Esophagus (tissue), 2 donors: ENCODE measurements around the gene CLEC14A. TPM values are rescaled to one million over a fixed set of nuclear protein-coding genes. Genes with fewer than 3 reads are reported as not detected.

ENCODE experiments used
- H3K27ac ChIP-seq, 2 donors: one replicate each; pipeline ENCODE4 v1.5.1; 2013; ENCODE audit warnings: low read depth in 2 of 2, mild to moderate bottlenecking in 2 of 2, inconsistent platforms in 1 of 2, low read length in 1 of 2, moderate library complexity in 1 of 2
- H3K27me3 ChIP-seq, 2 donors: one replicate each; pipeline ENCODE4 v1.6.1; 2013; ENCODE audit warnings: low read length in 2 of 2, control low read depth in 1 of 2, mild to moderate bottlenecking in 1 of 2; ENCODE audit not compliant: insufficient read depth in 2 of 2, control insufficient read depth in 1 of 2
- H3K36me3 ChIP-seq, 2 donors: one replicate each; pipeline ENCODE4 v1.6.1; 2013; ENCODE audit warnings: low read length in 1 of 2; ENCODE audit not compliant: control insufficient read depth in 2 of 2, insufficient read depth in 2 of 2
- H3K4me1 ChIP-seq, 2 donors: one replicate each; pipeline ENCODE4 v1.6.1; 2013; ENCODE audit warnings: low read length in 1 of 2; ENCODE audit not compliant: control insufficient read depth in 2 of 2, insufficient read depth in 2 of 2
- H3K4me3 ChIP-seq, 2 donors: one replicate each; pipeline ENCODE4 v1.5.1; 2013; ENCODE audit warnings: low read length in 2 of 2, mild to moderate bottlenecking in 2 of 2, low read depth in 1 of 2, moderate library complexity in 1 of 2
- H3K9me3 ChIP-seq, 2 donors: one replicate each; pipeline ENCODE4 v1.6.1; 2013; ENCODE audit warnings: mild to moderate bottlenecking in 2 of 2, low read depth in 1 of 2, low read length in 1 of 2, moderate library complexity in 1 of 2; ENCODE audit not compliant: control insufficient read depth in 2 of 2, insufficient read depth in 1 of 2
- WGBS, 2 donors: extraction: QIAGEN DNeasy Blood & Tissue Kit; methylation state at CpG; one replicate each; pipeline ENCODE4 v1.1.7; 2013; 5-methylcytosine and 5-hydroxymethylcytosine counted together
- polyA plus RNA-seq, 2 donors: library from polyadenylated mRNA; stranded (reverse); fragments of 200-250 nt; gene quantifications; one replicate each; pipeline ENCODE4 v1.2.3, GENCODE V29; 2013
- donor health status: healthy with polysubstance abuse.
- donor health status: Bipolar disorder and iron deficiency.

CLEC14A gene
- polyA plus RNA-seq, 2 donors, result 3.0 to 10.0 TPM

DNA sequence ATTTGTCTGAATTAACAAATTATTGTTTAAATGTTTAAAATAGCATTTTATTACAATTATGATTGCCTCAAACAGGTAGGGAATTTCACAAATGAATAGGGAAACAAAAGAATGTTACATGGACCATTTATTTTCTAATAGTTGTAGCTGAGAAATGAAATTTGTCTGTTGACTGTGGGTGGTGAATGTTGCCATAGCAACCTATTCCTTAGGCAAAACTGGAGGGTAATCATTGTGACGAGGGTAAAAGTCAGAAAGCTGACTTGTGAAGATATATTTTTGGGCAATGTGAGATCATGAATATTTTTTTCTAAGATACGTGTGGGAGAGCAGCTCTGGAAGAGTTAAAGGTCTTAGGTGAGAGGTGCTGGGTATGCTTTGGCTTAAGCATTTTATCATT, 24.2 kb upstream of the CLEC14A start:
- Histone ChIP-seq H3K4me3 (no peak overlapping the region), H3K36me3 (no peaks in the 10 kb centered on the region), H3K9me3 (no peaks in the 10 kb centered on the region), H3K4me1 (no peaks in the 10 kb centered on the region), H3K27me3 (no peaks in the 10 kb centered on the region), H3K27ac (no peak overlapping the region)
- 37 to 50% methylated on average over 2 of the region's 2 CpGs for WGBS, 2 donors

DNA sequence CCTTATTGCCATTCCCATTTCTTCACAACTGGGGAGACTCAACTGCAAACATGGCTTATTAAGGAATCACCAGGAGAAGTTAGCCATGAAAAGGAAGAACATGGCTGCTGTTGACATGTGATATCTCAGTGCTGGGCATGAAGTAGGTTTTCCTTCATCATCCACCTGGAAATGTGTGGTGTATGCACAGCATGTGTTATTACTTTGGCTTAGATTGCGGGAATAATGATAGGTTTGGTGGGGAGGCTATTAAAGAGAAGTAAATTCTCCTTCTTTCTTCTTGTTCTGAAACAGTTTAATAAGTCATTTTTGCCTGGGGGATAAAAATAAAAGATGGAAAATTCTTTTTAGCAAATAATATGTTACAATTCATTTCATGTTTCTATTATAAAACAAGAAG, 23.7 kb upstream of the CLEC14A start:
- WGBS, 2 donors, result 63 to 91% methylated on average over 1 of the region's 1 CpG

DNA sequence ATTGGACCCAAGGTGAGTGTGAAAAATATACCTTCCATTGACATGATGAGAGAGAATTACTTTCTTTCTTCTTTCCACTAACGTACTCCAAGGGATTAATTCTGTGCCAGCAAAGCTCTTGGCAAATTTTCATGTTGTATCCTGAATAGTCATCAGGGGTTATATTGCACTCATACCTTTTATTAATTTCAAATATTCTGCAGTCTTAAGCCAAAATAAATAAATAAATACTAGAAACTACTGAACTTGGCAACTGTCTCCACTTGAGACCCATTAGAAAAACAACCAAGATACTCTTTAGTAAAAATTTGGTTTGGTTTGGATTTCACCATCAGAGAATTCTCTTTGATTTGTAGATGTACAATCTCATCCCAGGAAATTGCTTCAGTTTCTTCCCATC, 22.1 kb upstream of the CLEC14A start:
- no peaks in the 10 kb centered on the region for H3K27me3 ChIP-seq
- WGBS, 2 donors, result 20 to 46% methylated on average over 1 of the region's 1 CpG
- no peaks in the 10 kb centered on the region for H3K4me1 ChIP-seq
- no peak overlapping the region for H3K4me3 ChIP-seq
- H3K36me3 ChIP-seq, result no peaks in the 10 kb centered on the region
- H3K27ac ChIP-seq, result no peak overlapping the region
- H3K9me3 ChIP-seq, result no peaks in the 10 kb centered on the region

More for the DNA sequence above, 23.7 kb upstream of the CLEC14A start:
- Histone ChIP-seq H3K27ac (no peak overlapping the region), H3K27me3 (no peaks in the 10 kb centered on the region), H3K9me3 (no peaks in the 10 kb centered on the region), H3K36me3 (no peaks in the 10 kb centered on the region), H3K4me1 (no peaks in the 10 kb centered on the region), H3K4me3 (no peak overlapping the region)

DNA sequence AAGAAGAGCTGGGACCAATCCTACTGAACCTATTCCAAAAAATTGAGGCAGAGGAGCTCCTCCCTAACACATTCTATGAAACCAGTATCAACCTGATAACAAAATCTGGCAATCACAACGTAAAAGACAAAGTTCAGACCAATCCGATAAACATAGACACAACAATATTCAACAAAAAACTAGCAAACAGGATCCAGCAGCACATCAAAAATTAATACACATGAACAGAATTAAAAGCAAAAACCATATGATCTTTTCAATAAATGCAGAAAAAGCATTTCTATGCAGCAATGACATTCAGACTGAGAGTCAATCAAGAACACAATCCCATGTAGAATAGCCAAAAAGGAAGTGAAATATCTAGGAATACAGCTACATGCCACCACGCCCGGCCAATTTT, 7.0 kb upstream of the CLEC14A start:
- 80 to 86% methylated on average over 4 of the region's 4 CpGs for WGBS, 2 donors
- Histone ChIP-seq H3K4me1 (no peaks in the 10 kb centered on the region), H3K9me3 (no peaks in the 10 kb centered on the region), H3K36me3 (no peaks in the 10 kb centered on the region), H3K27me3 (no peaks in the 10 kb centered on the region), H3K27ac (no peak overlapping the region), H3K4me3 (no peak overlapping the region)

DNA sequence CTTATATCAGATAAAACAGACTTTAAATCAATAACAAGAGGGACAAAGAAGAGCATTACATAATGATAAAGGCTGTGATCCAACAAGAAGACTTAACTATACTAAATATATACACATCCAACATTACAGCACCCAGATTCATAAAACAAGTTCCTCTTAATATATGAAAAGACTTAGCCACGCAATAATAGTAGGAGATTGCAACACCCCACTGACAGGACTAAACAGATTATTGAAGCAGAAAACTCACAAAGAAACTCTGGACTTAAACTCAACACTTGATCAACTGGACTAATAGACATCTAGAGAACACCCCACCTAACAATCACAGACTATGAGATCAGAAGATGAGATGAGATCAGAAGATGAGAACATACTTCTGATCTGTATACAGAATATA, 5.7 kb upstream of the CLEC14A start:
- H3K27me3 ChIP-seq, result no peaks in the 10 kb centered on the region
- H3K9me3 ChIP-seq, result no peaks in the 10 kb centered on the region
- 67 to 89% methylated on average over 1 of the region's 1 CpG for WGBS, 2 donors
- no peaks in the 10 kb centered on the region for H3K36me3 ChIP-seq
- no peak overlapping the region for H3K27ac ChIP-seq
- H3K4me1 ChIP-seq, result no peaks in the 10 kb centered on the region
- no peak overlapping the region for H3K4me3 ChIP-seq

DNA sequence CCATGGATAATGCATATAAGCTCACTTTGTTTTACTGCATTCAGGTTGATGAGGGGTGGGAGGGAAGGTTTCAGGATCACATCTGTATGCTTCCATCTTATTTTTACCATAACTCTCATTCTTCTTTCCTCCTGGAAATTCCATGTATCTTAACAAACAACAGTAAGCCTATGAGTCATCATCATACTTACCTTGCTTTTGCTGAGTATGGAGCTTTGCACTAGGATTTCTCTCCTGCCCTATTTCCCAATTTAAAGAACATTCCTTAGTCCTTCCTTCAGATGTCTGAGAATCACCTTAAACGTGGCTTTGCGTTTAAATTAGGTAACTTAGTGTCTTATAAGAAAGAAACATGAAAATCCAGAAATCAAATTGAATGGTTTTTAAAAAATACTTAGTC, 1.6 kb upstream of the CLEC14A start:
- WGBS, 2 donors, result 73% methylated on average over 2 of the region's 2 CpGs
- Histone ChIP-seq H3K4me3 (no peak overlapping the region), H3K4me1 (peaks cover 2 to 10% of the 10 kb centered on the region in 2 donors), H3K27ac (no peak overlapping the region), H3K9me3 (peaks cover 2 to 3% of the 10 kb centered on the region in 2 donors), H3K36me3 (no peaks in the 10 kb centered on the region), H3K27me3 (peaks cover 0 to 4% of the 10 kb centered on the region in 2 donors)

DNA sequence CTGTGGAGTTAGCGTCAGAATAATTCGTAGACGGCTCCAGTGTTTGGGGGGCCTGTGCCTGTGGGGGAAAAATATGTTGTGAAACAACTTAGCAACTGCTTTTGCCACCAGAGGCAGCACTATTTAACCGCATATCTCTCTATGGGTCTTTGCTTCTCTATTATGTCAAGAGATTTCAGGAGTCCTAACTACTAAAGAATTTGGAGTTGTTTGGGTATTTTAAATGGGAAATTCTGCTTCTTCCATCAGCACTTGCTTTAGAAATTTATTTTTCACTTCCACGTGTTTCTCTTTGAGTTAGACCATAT, 594 bp upstream of the CLEC14A start:
- 46 to 55% methylated on average over 5 of the region's 5 CpGs for WGBS, 2 donors
- Histone ChIP-seq H3K27me3 (peaks cover 0 to 4% of the 10 kb centered on the region in 2 donors), H3K9me3 (peaks cover 2 to 3% of the 10 kb centered on the region in 2 donors), H3K4me3 (no peak overlapping the region), H3K27ac (no peak overlapping the region), H3K36me3 (no peaks in the 10 kb centered on the region), H3K4me1 (peaks cover 2 to 10% of the 10 kb centered on the region in 2 donors)

DNA sequence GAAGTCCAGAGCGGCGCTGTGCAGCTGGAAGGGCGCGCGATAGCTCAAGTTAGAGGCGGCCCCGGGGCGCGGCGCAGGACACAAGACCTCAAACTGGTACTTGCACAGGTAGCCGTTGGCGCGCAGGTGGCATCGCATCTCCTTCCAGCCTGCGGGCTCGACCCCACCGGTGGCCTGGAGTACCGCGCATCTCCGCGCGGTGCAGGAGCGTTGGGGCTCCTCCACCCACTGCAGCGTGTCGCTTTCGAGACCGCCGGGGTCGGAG, 553 bp downstream of the CLEC14A start:
- peaks cover 0 to 4% of the 10 kb centered on the region in 2 donors for H3K27me3 ChIP-seq
- WGBS, 2 donors, result 4 to 5% methylated on average over 29 of the region's 29 CpGs
- H3K27ac ChIP-seq, result peak overlapping the region; percentile 25 to 62
- peak overlapping the region; percentile 35 to 47 for H3K4me3 ChIP-seq
- peaks cover 2 to 10% of the 10 kb centered on the region in 2 donors for H3K4me1 ChIP-seq
- H3K9me3 ChIP-seq, result peaks cover 2 to 3% of the 10 kb centered on the region in 2 donors
- no peaks in the 10 kb centered on the region for H3K36me3 ChIP-seq

DNA sequence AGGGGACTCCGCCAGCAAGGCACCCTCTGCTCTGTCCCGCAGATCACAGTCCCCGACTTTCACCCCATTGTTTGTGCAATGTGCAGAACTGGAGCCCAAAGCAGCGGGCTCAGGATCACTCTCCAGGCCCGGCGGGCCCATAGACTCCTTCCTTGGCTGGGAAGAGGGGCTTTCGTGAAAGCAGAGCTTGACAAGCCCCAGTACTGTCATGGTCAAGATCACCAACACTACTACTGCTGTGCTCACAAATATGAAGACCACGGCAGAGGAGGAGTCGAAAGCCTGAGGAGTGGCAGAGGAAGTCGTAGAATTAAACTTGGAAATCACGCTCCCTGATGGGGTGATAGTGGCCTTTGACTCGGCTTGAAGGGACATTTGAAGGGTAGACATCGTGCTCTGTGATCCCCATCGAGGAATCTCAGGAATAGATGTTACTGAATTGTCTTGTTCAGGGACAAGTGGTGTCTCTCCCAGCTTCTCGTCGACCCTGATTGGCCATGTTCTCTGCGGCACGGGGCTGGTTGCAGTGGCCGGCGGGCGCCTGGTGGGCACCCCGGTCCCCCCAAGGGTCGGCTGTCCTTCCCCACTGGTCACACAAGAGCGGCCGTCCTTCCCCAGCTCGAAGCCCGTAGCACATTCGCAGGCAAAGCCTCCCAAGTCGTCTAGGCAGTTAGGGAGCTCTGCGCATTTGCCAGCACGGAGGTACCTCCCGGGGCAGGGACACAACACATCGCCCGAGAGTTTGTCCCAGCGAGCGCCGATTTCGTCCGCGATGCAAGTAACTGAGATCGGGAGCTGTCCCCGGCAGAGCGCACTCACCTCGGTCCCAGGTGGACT, 1.1 kb downstream of the CLEC14A start:
- Histone ChIP-seq H3K4me1 (peaks cover 2 to 10% of the 10 kb centered on the region in 2 donors), H3K36me3 (no peaks in the 10 kb centered on the region), H3K27ac (peak overlapping the region; percentile 25 to 64), H3K27me3 (peaks cover 0 to 4% of the 10 kb centered on the region in 2 donors), H3K9me3 (peaks cover 2 to 3% of the 10 kb centered on the region in 2 donors), H3K4me3 (peak overlapping the region; percentile 35 to 47)
- 18 to 24% methylated on average over 44 of the region's 44 CpGs for WGBS, 2 donors

DNA sequence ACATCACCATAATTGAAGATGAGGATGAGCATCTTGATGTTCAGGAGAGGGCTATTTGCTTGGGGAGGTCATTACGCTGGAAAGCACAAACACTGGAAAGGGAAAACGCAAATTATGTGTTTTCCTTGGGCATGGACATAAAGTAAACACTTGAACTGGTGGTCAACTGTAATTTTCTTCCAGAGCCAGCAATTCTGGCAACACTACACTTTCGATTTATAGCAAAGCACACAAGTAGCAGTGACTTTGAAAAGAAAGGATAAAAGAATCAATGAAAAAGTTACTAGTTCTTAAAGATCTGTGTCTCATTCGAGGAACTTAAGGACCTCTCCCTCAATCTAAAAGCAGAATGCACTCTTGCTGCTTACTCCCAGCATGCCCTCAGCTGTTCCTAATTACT, 2.2 kb downstream of the CLEC14A start:
- H3K36me3 ChIP-seq, result no peaks in the 10 kb centered on the region
- peaks cover 2 to 10% of the 10 kb centered on the region in 2 donors for H3K4me1 ChIP-seq
- WGBS, 2 donors, result 71 to 74% methylated on average over 4 of the region's 4 CpGs
- H3K27me3 ChIP-seq, result peaks cover 0 to 4% of the 10 kb centered on the region in 2 donors
- peaks cover 2 to 3% of the 10 kb centered on the region in 2 donors for H3K9me3 ChIP-seq
- H3K27ac ChIP-seq, result no peak overlapping the region
- no peak overlapping the region for H3K4me3 ChIP-seq
